ENCODE data around the gene UCN3. TPM values are rescaled to one million over a fixed set of nuclear protein-coding genes. Genes with fewer than 3 reads are reported as not detected.

Gene UCN3
- not detected for total RNA-seq

- no peak for DNase-seq (ENCODE audit: extremely low spot score in 2 of 2)
- intact Hi-C loops (cut with DNase I) = no loop called here
- no peak within 1 kb of the TSS for H3K27ac ChIP-seq
- H3K4me1 ChIP-seq = no peaks in the 10 kb centered on the region
- no peaks in the 10 kb centered on the region for H3K27me3 ChIP-seq
- H3K4me3 ChIP-seq = no peak within 1 kb of the TSS
- H3K9me3 ChIP-seq = no peaks in the 10 kb centered on the region
- no peaks in the 10 kb centered on the region for H3K36me3 ChIP-seq
- TF ChIP-seq, protein P1, sequence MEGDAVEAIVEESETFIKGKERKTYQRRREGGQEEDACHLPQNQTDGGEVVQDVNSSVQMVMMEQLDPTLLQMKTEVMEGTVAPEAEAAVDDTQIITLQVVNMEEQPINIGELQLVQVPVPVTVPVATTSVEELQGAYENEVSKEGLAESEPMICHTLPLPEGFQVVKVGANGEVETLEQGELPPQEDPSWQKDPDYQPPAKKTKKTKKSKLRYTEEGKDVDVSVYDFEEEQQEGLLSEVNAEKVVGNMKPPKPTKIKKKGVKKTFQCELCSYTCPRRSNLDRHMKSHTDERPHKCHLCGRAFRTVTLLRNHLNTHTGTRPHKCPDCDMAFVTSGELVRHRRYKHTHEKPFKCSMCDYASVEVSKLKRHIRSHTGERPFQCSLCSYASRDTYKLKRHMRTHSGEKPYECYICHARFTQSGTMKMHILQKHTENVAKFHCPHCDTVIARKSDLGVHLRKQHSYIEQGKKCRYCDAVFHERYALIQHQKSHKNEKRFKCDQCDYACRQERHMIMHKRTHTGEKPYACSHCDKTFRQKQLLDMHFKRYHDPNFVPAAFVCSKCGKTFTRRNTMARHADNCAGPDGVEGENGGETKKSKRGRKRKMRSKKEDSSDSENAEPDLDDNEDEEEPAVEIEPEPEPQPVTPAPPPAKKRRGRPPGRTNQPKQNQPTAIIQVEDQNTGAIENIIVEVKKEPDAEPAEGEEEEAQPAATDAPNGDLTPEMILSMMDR (IDR thresholded peaks at IDR 0.05) = no peak
- TF ChIP-seq POLR2AphosphoS5 (IDR thresholded peaks at IDR 0.05; ENCODE audit: insufficient read depth in 1 of 2, low read depth in 1 of 2) = no peak
Observed at GRCh38 chr10:5364890-5365338, at the start of gene UCN3. Gene UCN3, plus strand, starts transcription at chr10:5364966. Its CDS starts 8,755 bp downstream, at chr10:5373721.

DNA sequence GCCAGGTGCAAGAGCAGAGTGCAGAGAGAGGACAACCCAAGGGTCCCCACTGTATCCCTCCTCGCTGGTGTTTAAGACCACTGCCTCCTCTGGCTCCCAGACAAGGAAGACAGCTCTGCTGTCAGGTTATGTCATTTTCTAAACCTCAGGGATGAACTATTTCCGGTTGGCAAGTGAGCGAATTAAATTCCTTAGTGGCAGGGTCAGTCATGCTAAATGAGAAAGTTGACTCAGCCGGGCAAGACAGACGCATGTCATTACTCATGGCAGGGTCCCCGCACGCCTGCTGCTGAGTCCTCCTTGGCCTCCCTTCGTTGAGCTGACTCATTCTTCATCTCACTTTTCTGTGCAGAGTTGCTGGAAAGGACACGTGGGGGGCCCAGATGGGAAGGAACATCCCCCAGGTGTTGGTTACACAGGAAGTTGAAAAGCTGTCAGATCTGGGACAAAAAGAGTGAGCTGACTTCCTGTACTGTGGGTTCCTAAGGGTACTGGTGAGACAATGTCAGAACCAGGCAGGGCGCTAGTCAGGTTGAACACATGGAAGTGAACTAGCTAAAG lies 47.1 kb upstream of the UCN3 start:
- H3K9me3 ChIP-seq = no peaks in the 10 kb centered on the region
- H3K36me3 ChIP-seq = no peaks in the 10 kb centered on the region
- intact Hi-C loops (cut with DNase I) = no loop called here
- no peak for TF ChIP-seq POLR2AphosphoS5 (IDR thresholded peaks at IDR 0.05; ENCODE audit: insufficient read depth in 1 of 2, low read depth in 1 of 2)
- TF ChIP-seq, protein P1 (IDR thresholded peaks at IDR 0.05) = no peak
- no peaks in the 10 kb centered on the region for H3K27me3 ChIP-seq
- H3K4me3 ChIP-seq = no peak overlapping the region
- H3K27ac ChIP-seq = no peak overlapping the region
- DNase-seq (ENCODE audit: extremely low spot score in 2 of 2) = no peak
- no peaks in the 10 kb centered on the region for H3K4me1 ChIP-seq

- Histone ChIP-seq H3K4me3 (no peak overlapping the region), H3K27me3 (no peaks in the 10 kb centered on the region), H3K36me3 (no peaks in the 10 kb centered on the region), H3K9me3 (no peaks in the 10 kb centered on the region), H3K27ac (no peak overlapping the region), H3K4me1 (no peaks in the 10 kb centered on the region)
- no peak for TF ChIP-seq POLR2A (IDR thresholded peaks at IDR 0.05)
- TF ChIP-seq, protein P1 (IDR thresholded peaks at IDR 0.05) = no peak
- TF ChIP-seq POLR2AphosphoS5 (IDR thresholded peaks at IDR 0.05; ENCODE audit: insufficient read depth in 1 of 2, low read depth in 1 of 2) = no peak
- intact Hi-C loops (cut with DNase I) = no loop called here
- no peak for DNase-seq (ENCODE audit: extremely low spot score in 2 of 2)
Observed at GRCh38 chr10:5318148-5318547, 46.6 kb upstream of the UCN3 start.

- Histone ChIP-seq H3K36me3 (no peaks in the 10 kb centered on the region), H3K4me3 (no peak overlapping the region), H3K27me3 (no peaks in the 10 kb centered on the region), H3K27ac (no peak overlapping the region), H3K4me1 (no peaks in the 10 kb centered on the region), H3K9me3 (no peaks in the 10 kb centered on the region)
- TF ChIP-seq POLR2AphosphoS5 (IDR thresholded peaks at IDR 0.05; ENCODE audit: insufficient read depth in 1 of 2, low read depth in 1 of 2) = no peak
- TF ChIP-seq, protein P1 (IDR thresholded peaks at IDR 0.05) = no peak
- TF ChIP-seq POLR2A (IDR thresholded peaks at IDR 0.05) = no peak
- intact Hi-C loops (cut with DNase I) = no loop called here
- no peak for DNase-seq (ENCODE audit: extremely low spot score in 2 of 2)
Observed at GRCh38 chr10:5319863-5320262, 44.9 kb upstream of the UCN3 start.

GRCh38 chr10:5321273-5321672 lies 43.5 kb upstream of the UCN3 start:
- intact Hi-C loops (cut with DNase I) = no loop called here
- no peak overlapping the region for H3K27ac ChIP-seq
- H3K4me1 ChIP-seq = no peaks in the 10 kb centered on the region
- DNase-seq (ENCODE audit: extremely low spot score in 2 of 2) = no peak
- no peak overlapping the region for H3K4me3 ChIP-seq
- no peaks in the 10 kb centered on the region for H3K36me3 ChIP-seq
- TF ChIP-seq, protein P1 (IDR thresholded peaks at IDR 0.05) = no peak
- no peak for TF ChIP-seq POLR2AphosphoS5 (IDR thresholded peaks at IDR 0.05; ENCODE audit: insufficient read depth in 1 of 2, low read depth in 1 of 2)
- no peak for TF ChIP-seq POLR2A (IDR thresholded peaks at IDR 0.05)
- H3K9me3 ChIP-seq = no peaks in the 10 kb centered on the region
- H3K27me3 ChIP-seq = no peaks in the 10 kb centered on the region

Data from vagina (tissue), 2 donors.